Measurements from ENCODE around the gene DSG3. TPM values are rescaled to one million over a fixed set of nuclear protein-coding genes. Genes with fewer than 3 reads are reported as not detected.

Gene DSG3
- total RNA-seq, 1 donor from 2014 or later = not detected

GRCh38 chr18:31430554-31430953 is 17.0 kb upstream of the DSG3 start:
- DNase-seq = no peak

GRCh38 chr18:31432316-31432715 is 15.2 kb upstream of the DSG3 start:
- DNase-seq = no peak

GRCh38 chr18:31436825-31437224 is 10.7 kb upstream of the DSG3 start:
- DNase-seq = no peak

- no peak for DNase-seq
Observed at GRCh38 chr18:31438402-31438801, 9.1 kb upstream of the DSG3 start.

GRCh38 chr18:31439807-31440325 is 7.7 kb upstream of the DSG3 start:
- DNase-seq = no peak

- no peak for DNase-seq
Observed at GRCh38 chr18:31440787-31441186, 6.8 kb upstream of the DSG3 start.

GRCh38 chr18:31441493-31441892 is 6.0 kb upstream of the DSG3 start:
- no peak for DNase-seq

GRCh38 chr18:31444142-31444541 is 3.4 kb upstream of the DSG3 start:
- no peak for DNase-seq

- no peak for DNase-seq
Observed at GRCh38 chr18:31445908-31446307, 1.6 kb upstream of the DSG3 start.

GRCh38 chr18:31446854-31447253 is 687 bp upstream of the DSG3 start:
- no peak for DNase-seq

GRCh38 chr18:31450409-31450808 is 2.9 kb downstream of the DSG3 start:
- no peak for DNase-seq

- DNase-seq = no peak
Observed at GRCh38 chr18:31451625-31452024, 4.1 kb downstream of the DSG3 start.

GRCh38 chr18:31454066-31454708 is 6.6 kb downstream of the DSG3 start:
- DNase-seq = no peak

GRCh38 chr18:31469629-31470028 is 22.1 kb downstream of the DSG3 start:
- DNase-seq = no peak

- no peak for DNase-seq
Observed at GRCh38 chr18:31478688-31479087, 31.1 kb downstream of the DSG3 start.

- no peak for DNase-seq
Observed at GRCh38 chr18:31482051-31482450, 34.5 kb downstream of the DSG3 start.

- no peak for DNase-seq
Observed at GRCh38 chr18:31483396-31483795, 35.9 kb downstream of the DSG3 start.

- no peak for DNase-seq
Observed at GRCh38 chr18:31484461-31484860, 36.9 kb downstream of the DSG3 start.

- DNase-seq = no peak
Observed at GRCh38 chr18:31486165-31486564, 38.6 kb downstream of the DSG3 start.

- DNase-seq = no peak
Observed at GRCh38 chr18:31487246-31488015, 39.9 kb downstream of the DSG3 start.

GRCh38 chr18:31489311-31489710 is 41.8 kb downstream of the DSG3 start:
- no peak for DNase-seq

- no peak for DNase-seq
Observed at GRCh38 chr18:31490387-31490786, 42.8 kb downstream of the DSG3 start.

- no peak for DNase-seq
Observed at GRCh38 chr18:31490833-31491232, 43.3 kb downstream of the DSG3 start.

GRCh38 chr18:31491586-31491985 is 44.0 kb downstream of the DSG3 start:
- DNase-seq = no peak

All from dermis blood vessel endothelial cell (primary cell).